Calu3 (cell line): Measurements from ENCODE around the gene FUOM. TPM values are rescaled to one million over a fixed set of nuclear protein-coding genes. Genes with fewer than 3 reads are reported as not detected.

Experiments
- BruUV-seq: library from RNA; stranded (reverse); fragments of 400-500 nt; replicated peaks from 2 replicates; lab custom pipeline; 2021; lab: Mats Ljungman, UMichigan
- CTCF ChIA-PET: fragments of 300-600 bp; sonication (Branson Sonifier 250); formaldehyde crosslinking; loops from one replicate; lab custom pipeline; 2022; ENCODE audit warnings: antibody characterized with exemption; lab: Charles Lee
- DNase-seq: peaks from one replicate; pipeline ENCODE4 v3.0.0; 2022
- H3K27ac Mint-ChIP-seq: one replicate; pipeline ENCODE4 v1.8.0; 2022; ENCODE audit warnings: mixed read lengths; ENCODE audit not compliant: unreplicated experiment
- H3K27me3 Mint-ChIP-seq: one replicate; pipeline ENCODE4 v1.8.0; 2022; ENCODE audit warnings: mixed read lengths; ENCODE audit not compliant: unreplicated experiment
- H3K36me3 Mint-ChIP-seq: one replicate; pipeline ENCODE4 v1.8.0; 2022; ENCODE audit warnings: mild to moderate bottlenecking, moderate library complexity, mixed read lengths; ENCODE audit not compliant: insufficient read depth, unreplicated experiment
- H3K4me1 Mint-ChIP-seq: one replicate; pipeline ENCODE4 v1.8.0; 2022; ENCODE audit warnings: mild to moderate bottlenecking, low read depth, mixed read lengths; ENCODE audit not compliant: unreplicated experiment
- H3K4me3 Mint-ChIP-seq: one replicate; pipeline ENCODE4 v1.8.0; 2022; ENCODE audit warnings: mild to moderate bottlenecking, low read depth, moderate library complexity, mixed read lengths; ENCODE audit not compliant: unreplicated experiment
- H3K9me3 Mint-ChIP-seq: one replicate; pipeline ENCODE4 v1.8.0; 2022; ENCODE audit warnings: low read depth, mixed read lengths; ENCODE audit not compliant: unreplicated experiment
- CTCF ChIP-seq: fragments of 200-600 bp; IDR thresholded peaks from one replicate; pipeline ENCODE4 v1.8.0; 2022; ENCODE audit warnings: antibody characterized with exemption; ENCODE audit not compliant: unreplicated experiment
- intact Hi-C: fragments of 100-400 bp; cut with micrococcal nuclease; formaldehyde crosslinking; loops from one replicate; pipeline ENCODE4 v1.10.0; 2022; ENCODE audit not compliant: unreplicated experiment
- total RNA-seq: library from RNA; stranded (reverse); gene quantifications from 2 replicates; pipeline ENCODE4 v1.2.3, GENCODE V29; 2022

Gene FUOM
- total RNA-seq, 1 experiment from 2014 or later: 11.5 TPM

GRCh38 chr10:133366130-133366478 is 8.3 kb upstream of the FUOM start:
- BruUV-seq: no TSS peak
- CTCF ChIA-PET: no interaction called here
- H3K9me3 Mint-ChIP-seq: no peaks in the 10 kb centered on the region
- H3K36me3 Mint-ChIP-seq: peaks cover 18% of the 10 kb centered on the region
- no peak overlapping the region for H3K4me3 Mint-ChIP-seq
- no peaks in the 10 kb centered on the region for H3K4me1 Mint-ChIP-seq
- intact Hi-C loops: no loop called here
- H3K27ac Mint-ChIP-seq: no peak overlapping the region
- no peaks in the 10 kb centered on the region for H3K27me3 Mint-ChIP-seq
- DNase-seq: no peak
- TF ChIP-seq CTCF: no peak

GRCh38 chr10:133365461-133366129 is 7.8 kb upstream of the FUOM start:
- no TSS peak for BruUV-seq
- no peaks in the 10 kb centered on the region for H3K9me3 Mint-ChIP-seq
- no peak for TF ChIP-seq CTCF
- no peak overlapping the region for H3K4me3 Mint-ChIP-seq
- no peaks in the 10 kb centered on the region for H3K4me1 Mint-ChIP-seq
- H3K27ac Mint-ChIP-seq: no peak overlapping the region
- no peaks in the 10 kb centered on the region for H3K27me3 Mint-ChIP-seq
- H3K36me3 Mint-ChIP-seq: peaks cover 18% of the 10 kb centered on the region
- DNase-seq: no peak
- intact Hi-C loops: no loop called here
- CTCF ChIA-PET: no interaction called here

GRCh38 chr10:133364645-133365431 is 7.0 kb upstream of the FUOM start:
- H3K27ac Mint-ChIP-seq: no peak overlapping the region
- DNase-seq: no peak
- H3K9me3 Mint-ChIP-seq: no peaks in the 10 kb centered on the region
- TF ChIP-seq CTCF: no peak
- no peak overlapping the region for H3K4me3 Mint-ChIP-seq
- BruUV-seq: no TSS peak
- intact Hi-C loops: no loop called here
- CTCF ChIA-PET: no interaction called here
- H3K4me1 Mint-ChIP-seq: no peaks in the 10 kb centered on the region
- H3K36me3 Mint-ChIP-seq: peaks cover 18% of the 10 kb centered on the region
- no peaks in the 10 kb centered on the region for H3K27me3 Mint-ChIP-seq

GRCh38 chr10:133362846-133363245 is 5.0 kb upstream of the FUOM start:
- DNase-seq: no peak
- Mint-ChIP-seq H3K4me3 (no peak overlapping the region), H3K9me3 (no peaks in the 10 kb centered on the region), H3K27ac (no peak overlapping the region), H3K4me1 (no peaks in the 10 kb centered on the region), H3K27me3 (no peaks in the 10 kb centered on the region), H3K36me3 (peaks cover 13% of the 10 kb centered on the region)
- TF ChIP-seq CTCF: no peak
- BruUV-seq: TSS peak; percentile 83
- CTCF ChIA-PET: no interaction called here
- intact Hi-C loops: no loop called here
